GM19035 (cell line): ENCODE measurements around the gene ELAC2.

Experiments
- ATAC-seq: cut with Tn5 transposase; IDR thresholded peaks from one replicate; pipeline ENCODE4 v1.9.1; 2021; ENCODE audit not compliant: unreplicated experiment

ELAC2 gene

GRCh38 chr17:12961655-12962054, 56.2 kb downstream of the ELAC2 start:
- no peak for ATAC-seq

GRCh38 chr17:12959441-12959840, 58.4 kb downstream of the ELAC2 start:
- no peak for ATAC-seq

GRCh38 chr17:12958786-12959185, 59.0 kb downstream of the ELAC2 start:
- no peak for ATAC-seq

- ATAC-seq = no peak
Measured at GRCh38 chr17:12955521-12955920, 62.3 kb downstream of the ELAC2 start.

GRCh38 chr17:12953156-12953555, 64.7 kb downstream of the ELAC2 start:
- no peak for ATAC-seq

- ATAC-seq = no peak
Measured at GRCh38 chr17:12952012-12952411, 65.8 kb downstream of the ELAC2 start.

GRCh38 chr17:12947047-12947446, 70.8 kb downstream of the ELAC2 start:
- ATAC-seq = no peak
